Mucosa of descending colon (tissue), 3 donors: ENCODE measurements around the gene PPME1. TPM values are rescaled to one million over a fixed set of nuclear protein-coding genes. Genes with fewer than 3 reads are reported as not detected.
A peak's percentile ranks its signal among the peaks of the same experiment; 100 is the strongest.

Experiments used
- ATAC-seq: fragments of 200-7000 bp; cut with Tn5 transposase; one replicate; pipeline ENCODE4 v1.9.1; 2020; ENCODE audit warnings: mild to moderate bottlenecking, moderate library complexity
- DNase-seq, 3 donors: peaks; one replicate each; pipeline ENCODE4 v3.0.0-alpha.2; 2020
- H3K36me3 ChIP-seq: fragments of 200-600 bp; one replicate; pipeline ENCODE4 v1.8.0; 2021; ENCODE audit warnings: low read depth, mild to moderate bottlenecking
- H3K4me1 ChIP-seq: fragments of 200-600 bp; one replicate; pipeline ENCODE4 v1.8.0; 2021; ENCODE audit warnings: low read depth, mild to moderate bottlenecking
- H3K4me3 ChIP-seq: fragments of 200-600 bp; one replicate; pipeline ENCODE4 v1.8.0; 2021; ENCODE audit warnings: mild to moderate bottlenecking
- H3K9me3 ChIP-seq: fragments of 200-600 bp; one replicate; pipeline ENCODE4 v1.8.0; 2021; ENCODE audit warnings: mild to moderate bottlenecking
- intact Hi-C, 2 donors: fragments of 100-400 bp; cut with DNase I in 1 of 2; cut with micrococcal nuclease in 1 of 2; formaldehyde crosslinking; loops; one replicate each; pipeline versions ENCODE4 v1.11.0 to v1.11.1; 2022; cut with DNase I, micrococcal nuclease
- total RNA-seq, 3 donors: library from RNA; stranded (reverse); fragmentation: NEBNext Ultra II Directional in 2 of 3; extraction: Animal tissue kit (Norgen Biotek cat#: 25700) in 2 of 3; gene quantifications; one replicate each; pipeline versions ENCODE4 v1.2.1 to v1.2.4, GENCODE V29; 2021 to 2023
- TF ChIP-seq, protein P1 (sequence below): fragments of 200-600 bp; IDR thresholded peaks from one replicate; pipeline ENCODE4 v1.8.0; 2022; ENCODE audit warnings: antibody characterized with exemption, mild to moderate bottlenecking
- donor health status: DM: no; HTN: no; CAD: no; lungs with moderate emphysema.
- donor health status: DM: no; HTN: no; CAD: no.
- donor health status: DM: no; HTN: yes; CAD: no.

The PPME1 gene
- total RNA-seq, 3 donors from 2014 or later, result 22.3 to 36.0 (median 26.3) TPM

DNA sequence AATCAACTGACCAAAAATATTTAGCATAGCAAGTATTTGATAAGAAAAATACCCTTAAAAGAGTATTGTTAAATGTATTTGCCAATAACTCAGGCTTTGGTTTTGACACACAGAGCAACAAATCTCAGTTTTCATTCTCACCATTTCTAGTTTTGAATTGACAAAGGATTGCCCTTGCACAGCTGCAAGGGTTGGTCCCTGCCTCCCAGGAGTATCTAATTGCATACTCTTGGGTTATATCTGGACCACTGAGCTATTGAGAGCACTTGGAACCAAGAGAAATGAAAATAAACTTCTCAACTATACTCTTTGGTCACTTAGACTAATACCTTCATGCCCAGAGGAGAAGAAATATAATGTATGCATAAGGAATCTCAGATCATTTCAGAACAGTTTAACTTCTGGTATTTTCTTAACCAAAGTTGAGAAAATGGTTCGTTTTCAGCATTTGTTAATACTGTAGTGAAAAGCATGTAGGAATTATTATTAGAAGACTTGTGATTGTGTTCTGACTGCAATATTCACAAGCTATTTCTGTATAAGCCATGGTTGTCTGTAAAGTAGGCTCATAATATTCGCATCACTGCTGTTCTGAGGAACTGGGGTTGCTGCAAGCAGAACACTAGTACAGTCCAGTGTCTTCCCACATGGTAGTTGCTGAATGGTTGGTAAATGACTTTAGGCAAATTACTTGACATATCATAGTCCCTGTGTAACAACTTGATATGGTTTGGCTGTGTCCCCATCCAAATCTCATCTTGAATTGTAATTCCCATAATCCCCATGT is 8.2 kb upstream of the PPME1 start:
- Histone ChIP-seq H3K36me3 (no peaks in the 10 kb centered on the region), H3K4me1 (no peaks in the 10 kb centered on the region), H3K4me3 (no peak overlapping the region), H3K9me3 (no peaks in the 10 kb centered on the region)
- TF ChIP-seq, protein P1, sequence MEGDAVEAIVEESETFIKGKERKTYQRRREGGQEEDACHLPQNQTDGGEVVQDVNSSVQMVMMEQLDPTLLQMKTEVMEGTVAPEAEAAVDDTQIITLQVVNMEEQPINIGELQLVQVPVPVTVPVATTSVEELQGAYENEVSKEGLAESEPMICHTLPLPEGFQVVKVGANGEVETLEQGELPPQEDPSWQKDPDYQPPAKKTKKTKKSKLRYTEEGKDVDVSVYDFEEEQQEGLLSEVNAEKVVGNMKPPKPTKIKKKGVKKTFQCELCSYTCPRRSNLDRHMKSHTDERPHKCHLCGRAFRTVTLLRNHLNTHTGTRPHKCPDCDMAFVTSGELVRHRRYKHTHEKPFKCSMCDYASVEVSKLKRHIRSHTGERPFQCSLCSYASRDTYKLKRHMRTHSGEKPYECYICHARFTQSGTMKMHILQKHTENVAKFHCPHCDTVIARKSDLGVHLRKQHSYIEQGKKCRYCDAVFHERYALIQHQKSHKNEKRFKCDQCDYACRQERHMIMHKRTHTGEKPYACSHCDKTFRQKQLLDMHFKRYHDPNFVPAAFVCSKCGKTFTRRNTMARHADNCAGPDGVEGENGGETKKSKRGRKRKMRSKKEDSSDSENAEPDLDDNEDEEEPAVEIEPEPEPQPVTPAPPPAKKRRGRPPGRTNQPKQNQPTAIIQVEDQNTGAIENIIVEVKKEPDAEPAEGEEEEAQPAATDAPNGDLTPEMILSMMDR, result no peak
- ATAC-seq (no peak), DNase-seq (no peak)
- intact Hi-C loops, result no loop called here

DNA sequence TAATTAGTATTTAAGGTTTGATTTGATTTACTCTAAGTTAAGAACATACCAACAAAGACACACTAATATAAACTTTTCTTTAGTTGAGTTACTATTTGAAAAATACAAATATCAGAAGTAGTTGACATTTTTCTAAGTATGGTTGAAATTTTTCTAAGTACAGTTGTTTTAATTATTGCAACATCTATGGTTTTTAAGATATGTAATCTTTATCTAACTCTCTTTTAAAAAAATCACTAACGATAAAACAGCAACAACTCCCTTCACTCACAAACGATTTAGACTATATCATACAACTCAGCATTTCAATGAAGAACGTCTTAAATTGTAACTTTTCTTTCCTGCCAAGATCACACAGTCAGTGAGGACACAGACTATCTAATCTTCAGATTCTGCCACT is 2.3 kb upstream of the PPME1 start:
- DNase-seq (no peak), ATAC-seq (no peak)
- TF ChIP-seq, protein P1, result no peak
- H3K4me1 ChIP-seq, result peaks cover 25% of the 10 kb centered on the region
- intact Hi-C loops, result no loop called here
- H3K9me3 ChIP-seq, result no peaks in the 10 kb centered on the region
- peaks cover 6% of the 10 kb centered on the region for H3K36me3 ChIP-seq
- H3K4me3 ChIP-seq, result no peak overlapping the region

DNA sequence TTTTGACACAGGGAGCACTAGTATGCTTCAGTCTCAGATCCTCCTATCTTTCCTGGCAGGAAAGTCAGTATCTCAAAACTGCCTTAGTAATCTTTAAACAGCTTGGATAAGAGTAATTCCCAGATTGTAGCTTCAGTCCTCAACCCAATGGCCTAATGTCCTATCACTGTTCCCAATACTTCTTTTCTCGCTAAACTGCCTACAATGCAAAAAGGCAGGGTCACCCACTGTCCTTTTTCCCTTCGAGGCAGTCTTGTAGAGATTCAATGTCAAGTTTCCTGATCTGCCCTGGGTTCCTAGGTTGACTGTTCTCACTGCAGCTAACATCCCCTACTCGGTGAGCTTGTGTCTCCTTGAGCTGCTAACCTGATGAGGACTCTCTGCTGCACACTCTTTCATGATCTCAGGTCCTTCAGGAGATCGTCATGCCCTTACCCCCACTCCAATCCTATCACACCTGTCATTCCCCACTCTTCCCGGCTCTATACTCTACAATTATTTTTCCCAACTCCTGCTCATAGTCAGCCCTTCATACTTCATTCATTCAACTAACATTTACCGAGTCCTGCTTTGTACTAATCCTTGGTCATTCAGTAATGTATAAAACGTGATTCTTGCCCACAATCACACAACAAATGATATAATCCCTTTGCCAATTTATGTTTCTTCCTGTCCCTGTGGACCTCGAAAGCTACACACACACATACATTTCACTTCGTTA is 1.2 kb upstream of the PPME1 start:
- peaks cover 25% of the 10 kb centered on the region for H3K4me1 ChIP-seq
- intact Hi-C loops, result no loop called here
- H3K4me3 ChIP-seq, result peak overlapping the region; percentile 52
- peak in 1 of 3 donors; percentile 7 for DNase-seq
- TF ChIP-seq, protein P1, result no peak
- ATAC-seq, result no peak
- H3K9me3 ChIP-seq, result no peaks in the 10 kb centered on the region
- H3K36me3 ChIP-seq, result peaks cover 6% of the 10 kb centered on the region

DNA sequence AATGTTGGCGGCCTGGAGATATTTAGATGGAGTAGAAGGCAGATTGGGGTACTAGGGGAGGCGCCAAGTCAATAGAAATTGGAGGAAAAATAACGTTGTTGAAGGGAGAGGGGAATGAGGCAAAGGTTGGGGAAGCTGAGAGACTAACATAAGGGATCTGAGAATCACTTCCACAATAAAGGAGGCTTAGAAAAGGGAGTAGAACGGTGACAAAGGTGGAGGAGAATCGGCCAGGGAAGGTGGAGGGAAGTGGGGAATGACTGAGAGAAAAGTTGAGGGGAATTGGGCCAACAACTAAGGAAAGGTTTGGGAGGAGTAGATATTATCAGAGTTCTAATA is 510 bp downstream of the PPME1 start:
- TF ChIP-seq, protein P1, result no peak
- intact Hi-C loops, result no loop called here
- DNase-seq (peak in 1 of 3 donors; percentile 7), ATAC-seq (no peak)
- Histone ChIP-seq H3K36me3 (peaks cover 6% of the 10 kb centered on the region), H3K4me1 (peaks cover 25% of the 10 kb centered on the region), H3K4me3 (peak overlapping the region; percentile 52), H3K9me3 (no peaks in the 10 kb centered on the region)

DNA sequence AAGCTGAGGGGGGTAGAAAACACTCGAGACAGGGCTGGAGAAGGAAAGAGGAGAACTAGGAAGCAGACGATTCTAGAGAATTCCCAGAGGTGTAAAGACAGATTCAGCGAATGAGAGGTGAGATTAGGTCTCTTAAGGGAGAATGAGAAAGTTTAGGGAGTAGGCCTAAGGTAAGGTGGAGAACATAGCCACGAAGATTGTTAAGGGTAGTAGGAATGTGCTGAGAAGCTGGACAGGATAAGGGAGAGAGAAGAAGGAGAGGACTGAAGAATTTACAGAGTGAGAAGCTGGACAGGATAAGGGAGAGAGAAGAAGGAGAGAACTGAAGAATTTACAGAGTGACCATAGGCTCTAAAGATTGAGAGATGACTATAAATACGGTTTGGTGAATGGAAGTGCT is 908 bp downstream of the PPME1 start:
- TF ChIP-seq, protein P1, result no peak
- no peak for DNase-seq
- Histone ChIP-seq H3K4me3 (peak overlapping the region; percentile 52), H3K4me1 (peaks cover 25% of the 10 kb centered on the region), H3K36me3 (peaks cover 6% of the 10 kb centered on the region), H3K9me3 (no peaks in the 10 kb centered on the region)
- no peak for ATAC-seq
- intact Hi-C loops, result no loop called here
